ENCODE measurements around the gene YTHDC2.

Gene YTHDC2

DNA sequence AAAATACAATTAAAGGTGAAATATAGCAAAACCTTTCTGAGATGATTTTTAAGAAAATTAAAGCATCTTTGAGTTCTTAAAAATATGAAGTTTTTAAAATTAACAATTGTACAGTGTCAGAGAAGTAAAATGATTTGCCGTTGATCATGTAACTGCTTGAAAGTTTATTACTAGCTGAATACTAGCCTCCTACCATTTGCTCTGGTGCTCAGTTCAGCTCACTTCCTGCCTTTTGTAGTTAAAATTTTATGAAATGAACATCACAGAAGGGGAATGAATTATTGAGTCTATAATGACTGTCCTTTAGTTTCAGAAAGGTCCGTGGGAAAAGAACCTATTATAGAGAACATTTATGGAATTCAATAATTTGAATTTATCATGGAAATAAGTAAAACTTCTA is 9.7 kb downstream of the YTHDC2 start:
- Histone ChIP-seq H3K9ac (ENCODE audit: low read depth, low read length) (no peak overlapping the region), H3K4me1 (ENCODE audit: control insufficient read depth, insufficient read depth, low read length) (no peaks in the 10 kb centered on the region), H3K9me3 (ENCODE audit: control insufficient read depth, insufficient read depth, low read length) (no peaks in the 10 kb centered on the region), H3K27me3 (ENCODE audit: control insufficient read depth, insufficient read depth, low read length) (no peaks in the 10 kb centered on the region), H3K36me3 (ENCODE audit: control insufficient read depth, insufficient read depth, low read length) (no peaks in the 10 kb centered on the region), H3K4me3 (ENCODE audit: low read depth, low read length) (no peak overlapping the region)

DNA sequence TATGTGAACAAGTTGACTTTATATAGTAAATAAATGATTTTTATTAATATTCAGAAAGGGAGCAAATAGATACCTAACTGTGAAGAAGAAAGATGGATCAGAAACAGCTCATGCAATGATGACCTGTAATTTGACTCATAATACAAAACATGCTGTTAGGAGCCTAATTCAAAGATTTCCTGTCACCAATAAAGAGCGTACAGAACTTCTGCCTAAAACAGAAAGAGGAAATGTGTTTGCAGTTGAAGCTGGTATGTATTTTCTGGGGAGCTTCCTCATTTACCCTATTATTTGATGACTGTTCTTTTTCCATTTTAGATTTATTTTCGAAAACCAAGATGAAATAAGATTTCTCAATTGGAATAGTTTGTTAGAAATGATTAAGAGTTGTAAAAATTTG is 11.4 kb downstream of the YTHDC2 start:
- Histone ChIP-seq H3K9me3 (ENCODE audit: control insufficient read depth, insufficient read depth, low read length) (no peaks in the 10 kb centered on the region), H3K9ac (ENCODE audit: low read depth, low read length) (no peak overlapping the region), H3K4me1 (ENCODE audit: control insufficient read depth, insufficient read depth, low read length) (no peaks in the 10 kb centered on the region), H3K4me3 (ENCODE audit: low read depth, low read length) (no peak overlapping the region), H3K36me3 (ENCODE audit: control insufficient read depth, insufficient read depth, low read length) (no peaks in the 10 kb centered on the region), H3K27me3 (ENCODE audit: control insufficient read depth, insufficient read depth, low read length) (no peaks in the 10 kb centered on the region)

DNA sequence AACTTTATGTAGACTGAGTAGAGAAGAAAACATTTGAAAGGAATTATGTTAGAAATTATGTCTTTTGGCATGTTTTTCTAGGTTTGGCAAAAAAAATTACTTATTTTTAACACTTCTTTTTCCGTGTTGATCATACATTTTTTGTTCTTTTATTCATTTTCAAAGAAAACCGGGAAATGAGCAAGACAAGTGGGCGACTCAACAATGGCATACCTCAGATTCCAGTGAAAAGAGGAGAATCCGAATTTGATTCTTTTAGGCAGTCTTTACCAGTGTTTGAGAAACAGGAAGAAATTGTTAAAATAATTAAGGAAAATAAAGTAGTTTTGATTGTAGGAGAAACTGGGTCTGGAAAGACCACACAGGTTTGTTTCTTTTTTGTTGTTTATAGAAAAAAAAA is 12.9 kb downstream of the YTHDC2 start:
- H3K4me1 ChIP-seq (ENCODE audit: control insufficient read depth, insufficient read depth, low read length), result no peaks in the 10 kb centered on the region
- no peak overlapping the region for H3K4me3 ChIP-seq (ENCODE audit: low read depth, low read length)
- H3K9me3 ChIP-seq (ENCODE audit: control insufficient read depth, insufficient read depth, low read length), result no peaks in the 10 kb centered on the region
- H3K9ac ChIP-seq (ENCODE audit: low read depth, low read length), result no peak overlapping the region
- H3K36me3 ChIP-seq (ENCODE audit: control insufficient read depth, insufficient read depth, low read length), result no peaks in the 10 kb centered on the region
- H3K27me3 ChIP-seq (ENCODE audit: control insufficient read depth, insufficient read depth, low read length), result no peaks in the 10 kb centered on the region

DNA sequence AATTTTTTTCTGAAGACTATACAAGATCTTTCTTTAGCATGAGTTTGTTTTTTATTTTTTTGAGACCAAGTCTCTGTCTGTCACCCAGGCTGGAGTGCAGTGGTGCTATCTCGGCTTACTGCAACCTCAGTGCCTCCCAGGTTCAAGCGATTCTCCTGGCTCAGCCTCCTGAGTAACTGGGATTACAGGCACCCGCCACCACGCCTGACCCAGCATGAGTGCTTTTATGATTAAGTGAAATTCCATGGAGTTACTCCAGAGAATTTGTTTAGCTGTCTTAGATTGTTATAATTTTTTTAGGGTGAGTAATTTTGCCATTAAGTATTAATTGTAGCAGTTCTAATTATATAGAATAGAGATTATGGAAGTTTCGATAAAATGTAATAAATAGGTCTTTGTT is 14.3 kb downstream of the YTHDC2 start:
- H3K36me3 ChIP-seq (ENCODE audit: control insufficient read depth, insufficient read depth, low read length), result no peaks in the 10 kb centered on the region
- no peaks in the 10 kb centered on the region for H3K27me3 ChIP-seq (ENCODE audit: control insufficient read depth, insufficient read depth, low read length)
- no peak overlapping the region for H3K9ac ChIP-seq (ENCODE audit: low read depth, low read length)
- H3K4me3 ChIP-seq (ENCODE audit: low read depth, low read length), result no peak overlapping the region
- H3K9me3 ChIP-seq (ENCODE audit: control insufficient read depth, insufficient read depth, low read length), result no peaks in the 10 kb centered on the region
- H3K4me1 ChIP-seq (ENCODE audit: control insufficient read depth, insufficient read depth, low read length), result no peaks in the 10 kb centered on the region

DNA sequence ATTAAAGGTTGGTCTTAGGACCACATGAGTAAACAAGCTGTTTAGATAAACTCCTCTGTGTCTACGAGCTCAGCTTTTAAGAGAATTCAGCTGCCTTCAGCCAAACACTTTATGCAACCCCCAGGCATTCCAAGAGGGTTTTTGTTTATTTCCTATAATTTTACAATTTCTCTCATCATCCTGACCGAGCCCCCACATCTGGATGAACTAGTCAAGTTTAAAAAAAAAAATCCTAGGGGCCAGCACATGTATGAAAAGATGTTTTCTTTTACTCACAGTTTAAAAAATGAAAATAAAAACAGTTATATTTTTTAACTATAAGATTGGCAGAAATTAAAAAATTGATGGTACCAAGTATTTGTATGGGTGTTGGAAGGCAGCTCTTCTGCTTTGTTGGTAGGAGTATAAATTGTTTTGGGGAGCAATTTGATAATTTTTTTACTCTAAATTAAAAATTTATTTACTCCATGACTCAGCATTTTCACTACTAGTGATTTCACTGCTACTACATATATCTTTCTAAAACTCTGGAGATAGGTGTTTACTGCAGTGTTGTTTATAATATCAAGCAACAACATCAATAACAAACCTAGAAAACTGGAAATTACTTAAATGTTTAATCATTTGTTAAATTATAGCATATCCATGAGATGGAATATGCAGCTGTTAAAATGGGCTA is 18.1 kb downstream of the YTHDC2 start:
- Histone ChIP-seq H3K9ac (ENCODE audit: low read depth, low read length) (no peak overlapping the region), H3K4me3 (ENCODE audit: low read depth, low read length) (no peak overlapping the region), H3K4me1 (ENCODE audit: control insufficient read depth, insufficient read depth, low read length) (no peaks in the 10 kb centered on the region), H3K36me3 (ENCODE audit: control insufficient read depth, insufficient read depth, low read length) (no peaks in the 10 kb centered on the region), H3K27me3 (ENCODE audit: control insufficient read depth, insufficient read depth, low read length) (no peaks in the 10 kb centered on the region), H3K9me3 (ENCODE audit: control insufficient read depth, insufficient read depth, low read length) (no peaks in the 10 kb centered on the region)

DNA sequence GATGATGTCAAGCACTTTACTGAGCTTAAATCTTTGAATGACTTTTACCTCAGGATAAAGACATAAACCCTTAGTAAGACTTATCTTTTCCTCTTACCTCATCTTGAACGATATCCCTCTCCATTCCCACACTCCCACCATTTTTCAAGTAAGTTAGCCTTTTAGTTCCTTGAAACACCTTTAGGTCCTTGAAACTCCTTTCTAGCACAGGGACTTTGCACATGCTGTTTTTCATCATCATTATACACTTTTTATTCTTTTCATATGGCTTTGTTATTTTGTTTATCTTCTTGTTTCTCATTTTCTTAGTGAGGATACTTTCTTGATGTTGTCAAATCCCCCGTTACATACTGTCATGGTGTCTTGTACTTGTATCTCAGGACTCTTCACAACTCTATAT is 24.8 kb downstream of the YTHDC2 start:
- Histone ChIP-seq H3K36me3 (ENCODE audit: control insufficient read depth, insufficient read depth, low read length) (no peaks in the 10 kb centered on the region), H3K4me1 (ENCODE audit: control insufficient read depth, insufficient read depth, low read length) (no peaks in the 10 kb centered on the region), H3K4me3 (ENCODE audit: low read depth, low read length) (no peak overlapping the region), H3K9me3 (ENCODE audit: control insufficient read depth, insufficient read depth, low read length) (no peaks in the 10 kb centered on the region), H3K27me3 (ENCODE audit: control insufficient read depth, insufficient read depth, low read length) (no peaks in the 10 kb centered on the region), H3K9ac (ENCODE audit: low read depth, low read length) (no peak overlapping the region)

DNA sequence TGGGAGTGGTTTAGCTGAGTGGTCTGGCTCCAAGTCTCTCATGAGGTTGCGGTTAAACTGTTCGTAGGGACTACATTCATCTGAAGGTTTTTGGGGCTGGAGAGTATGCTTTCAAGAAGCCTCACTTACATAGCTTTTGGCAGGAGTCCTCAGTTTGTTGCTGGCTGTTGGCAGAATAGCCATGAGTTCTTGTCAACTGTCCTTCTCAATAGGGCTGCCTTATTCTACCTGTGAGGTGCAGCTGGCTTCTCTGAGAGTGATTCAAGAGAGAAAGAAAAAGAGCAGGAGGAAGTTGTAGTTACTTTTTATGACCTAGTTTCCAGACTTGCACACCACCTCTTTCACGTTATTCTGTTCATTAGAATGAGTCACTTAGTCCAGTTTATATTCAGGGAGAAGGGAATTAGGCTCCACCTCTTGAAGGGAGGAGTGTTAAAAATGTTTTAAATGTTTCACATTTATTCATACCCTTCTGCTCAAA is 33.2 kb downstream of the YTHDC2 start:
- H3K9ac ChIP-seq (ENCODE audit: low read depth, low read length), result no peak overlapping the region
- H3K4me1 ChIP-seq (ENCODE audit: control insufficient read depth, insufficient read depth, low read length), result no peaks in the 10 kb centered on the region
- H3K27me3 ChIP-seq (ENCODE audit: control insufficient read depth, insufficient read depth, low read length), result no peaks in the 10 kb centered on the region
- H3K9me3 ChIP-seq (ENCODE audit: control insufficient read depth, insufficient read depth, low read length), result no peaks in the 10 kb centered on the region
- H3K36me3 ChIP-seq (ENCODE audit: control insufficient read depth, insufficient read depth, low read length), result peaks cover 3% of the 10 kb centered on the region
- no peak overlapping the region for H3K4me3 ChIP-seq (ENCODE audit: low read depth, low read length)

DNA sequence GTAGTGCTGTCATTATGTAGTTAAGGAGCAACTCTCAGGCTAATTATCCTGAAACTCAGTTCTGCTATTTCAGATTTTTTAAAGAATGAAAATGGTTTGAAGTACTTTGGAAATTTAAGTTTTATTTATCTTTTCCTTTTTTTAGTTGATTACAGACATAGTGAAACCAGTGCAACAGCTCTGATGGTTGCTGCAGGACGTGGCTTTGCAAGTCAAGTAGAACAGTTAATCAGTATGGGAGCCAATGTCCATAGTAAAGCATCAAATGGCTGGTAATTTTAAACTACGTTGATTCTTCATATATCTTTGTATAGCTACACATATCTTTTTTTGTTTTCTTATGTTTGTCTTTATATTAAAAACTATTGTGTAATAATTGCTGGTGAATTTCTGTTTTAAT is 34.9 kb downstream of the YTHDC2 start:
- Histone ChIP-seq H3K36me3 (ENCODE audit: control insufficient read depth, insufficient read depth, low read length) (peaks cover 3% of the 10 kb centered on the region), H3K4me3 (ENCODE audit: low read depth, low read length) (no peak overlapping the region), H3K9me3 (ENCODE audit: control insufficient read depth, insufficient read depth, low read length) (no peaks in the 10 kb centered on the region), H3K27me3 (ENCODE audit: control insufficient read depth, insufficient read depth, low read length) (no peaks in the 10 kb centered on the region), H3K9ac (ENCODE audit: low read depth, low read length) (no peak overlapping the region), H3K4me1 (ENCODE audit: control insufficient read depth, insufficient read depth, low read length) (no peaks in the 10 kb centered on the region)

DNA sequence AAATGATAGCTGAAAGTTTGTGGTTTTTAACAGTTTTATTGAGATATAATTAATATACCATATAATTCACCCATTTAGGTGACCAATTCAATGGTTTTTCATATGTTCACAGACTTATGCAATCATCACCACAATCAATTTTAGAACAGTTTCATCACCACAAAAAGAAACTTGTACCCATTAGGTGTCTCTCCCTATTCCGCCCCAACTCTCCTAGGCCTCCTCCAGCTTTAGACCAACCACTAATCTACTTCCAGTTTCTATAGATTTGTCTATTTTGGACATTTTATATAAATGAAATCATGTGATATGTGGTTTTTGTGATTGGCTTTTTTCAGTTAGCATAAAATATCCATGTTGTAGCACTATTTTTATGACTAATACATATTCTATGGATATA is 38.6 kb downstream of the YTHDC2 start:
- Histone ChIP-seq H3K4me3 (ENCODE audit: low read depth, low read length) (no peak overlapping the region), H3K27me3 (ENCODE audit: control insufficient read depth, insufficient read depth, low read length) (no peaks in the 10 kb centered on the region), H3K36me3 (ENCODE audit: control insufficient read depth, insufficient read depth, low read length) (peaks cover 5% of the 10 kb centered on the region), H3K9ac (ENCODE audit: low read depth, low read length) (no peak overlapping the region), H3K4me1 (ENCODE audit: control insufficient read depth, insufficient read depth, low read length) (peaks cover 3% of the 10 kb centered on the region), H3K9me3 (ENCODE audit: control insufficient read depth, insufficient read depth, low read length) (no peaks in the 10 kb centered on the region)

DNA sequence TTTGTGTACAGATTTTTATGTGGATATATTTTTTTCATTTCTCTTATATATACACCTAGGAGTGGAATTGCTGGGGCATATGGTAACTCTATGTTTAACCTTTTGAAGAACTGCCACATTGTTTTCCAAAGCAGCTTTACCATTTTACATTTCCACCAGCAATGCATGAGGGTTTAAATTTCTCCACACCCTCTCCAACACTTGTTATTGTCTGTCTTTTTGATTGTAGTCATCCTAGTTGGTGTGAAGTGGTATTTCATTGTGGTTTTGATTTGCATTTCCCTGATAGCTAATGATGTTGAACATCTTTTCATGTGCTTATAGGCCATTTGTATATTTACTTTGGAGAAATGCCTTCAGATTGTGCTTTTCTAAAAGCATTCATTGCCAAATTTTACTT is 39.1 kb downstream of the YTHDC2 start:
- H3K4me3 ChIP-seq (ENCODE audit: low read depth, low read length), result no peak overlapping the region
- peaks cover 5% of the 10 kb centered on the region for H3K36me3 ChIP-seq (ENCODE audit: control insufficient read depth, insufficient read depth, low read length)
- H3K27me3 ChIP-seq (ENCODE audit: control insufficient read depth, insufficient read depth, low read length), result no peaks in the 10 kb centered on the region

DNA sequence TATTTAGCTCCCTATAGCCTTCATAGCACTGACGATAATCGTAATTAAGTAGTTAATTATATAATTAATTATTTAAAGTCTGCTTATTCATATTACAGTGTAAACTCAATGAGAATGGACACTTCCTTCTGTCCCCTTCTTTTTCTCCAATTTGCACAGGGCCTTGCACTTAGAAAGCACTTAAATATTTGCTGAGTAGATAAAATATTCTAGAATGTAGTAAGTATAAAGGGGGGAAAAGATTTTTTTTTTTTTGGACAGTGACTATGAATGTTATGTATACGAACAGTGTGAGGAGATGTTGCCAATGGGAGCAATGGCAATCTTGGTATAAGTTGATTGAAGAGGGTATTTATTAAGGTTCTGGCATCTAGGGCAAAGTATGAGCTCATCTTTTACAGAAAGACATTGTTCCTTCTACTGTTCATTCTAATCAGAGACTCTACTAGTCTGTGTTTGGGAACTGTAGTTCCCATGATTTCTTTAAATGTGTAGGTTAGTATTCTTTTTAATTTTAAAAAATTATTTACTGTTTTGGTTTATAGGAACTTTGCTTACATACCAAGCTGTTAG is 49.4 kb downstream of the YTHDC2 start:
- H3K4me1 ChIP-seq (ENCODE audit: control insufficient read depth, insufficient read depth, low read length), result no peaks in the 10 kb centered on the region
- no peaks in the 10 kb centered on the region for H3K9me3 ChIP-seq (ENCODE audit: control insufficient read depth, insufficient read depth, low read length)
- H3K4me3 ChIP-seq (ENCODE audit: low read depth, low read length), result no peak overlapping the region
- no peak overlapping the region for H3K9ac ChIP-seq (ENCODE audit: low read depth, low read length)
- no peaks in the 10 kb centered on the region for H3K36me3 ChIP-seq (ENCODE audit: control insufficient read depth, insufficient read depth, low read length)
- no peaks in the 10 kb centered on the region for H3K27me3 ChIP-seq (ENCODE audit: control insufficient read depth, insufficient read depth, low read length)

More for the DNA sequence above, 39.1 kb downstream of the YTHDC2 start:
- Histone ChIP-seq H3K9ac (ENCODE audit: low read depth, low read length) (no peak overlapping the region), H3K4me1 (ENCODE audit: control insufficient read depth, insufficient read depth, low read length) (peaks cover 3% of the 10 kb centered on the region), H3K9me3 (ENCODE audit: control insufficient read depth, insufficient read depth, low read length) (no peaks in the 10 kb centered on the region)

DNA sequence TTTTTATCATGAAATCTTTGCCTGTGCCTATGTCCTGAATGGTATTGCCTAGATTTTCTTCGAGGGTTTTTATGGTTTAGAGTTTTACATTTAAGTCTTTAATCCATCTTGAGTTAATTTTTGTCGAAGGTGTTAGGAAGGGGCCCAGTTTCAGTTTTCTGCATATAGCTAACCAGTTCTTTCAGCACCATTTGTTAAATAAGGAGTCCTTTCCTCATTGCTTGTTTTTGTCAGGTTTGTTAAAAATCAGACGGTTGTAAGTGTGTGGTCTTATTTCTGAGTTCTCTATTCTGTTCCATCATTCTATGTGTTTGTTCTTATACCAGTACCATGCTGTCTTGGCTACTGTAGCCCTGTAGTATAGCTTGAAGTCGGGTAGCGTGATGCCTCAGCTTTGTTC is 55.9 kb downstream of the YTHDC2 start:
- H3K4me3 ChIP-seq (ENCODE audit: low read depth, low read length), result no peak overlapping the region
- no peaks in the 10 kb centered on the region for H3K9me3 ChIP-seq (ENCODE audit: control insufficient read depth, insufficient read depth, low read length)
- H3K27me3 ChIP-seq (ENCODE audit: control insufficient read depth, insufficient read depth, low read length), result no peaks in the 10 kb centered on the region
- H3K36me3 ChIP-seq (ENCODE audit: control insufficient read depth, insufficient read depth, low read length), result peaks cover 4% of the 10 kb centered on the region
- no peaks in the 10 kb centered on the region for H3K4me1 ChIP-seq (ENCODE audit: control insufficient read depth, insufficient read depth, low read length)
- H3K9ac ChIP-seq (ENCODE audit: low read depth, low read length), result no peak overlapping the region
